IMR-90 (cell line): Measurements from ENCODE around the gene BCL7A. TPM values are rescaled to one million over a fixed set of nuclear protein-coding genes. Genes with fewer than 3 reads are reported as not detected.

Experiments
- ATAC-seq: fragments of 200-7000 bp; cut with Tn5 transposase; 2 replicates; pipeline ENCODE4 v1.9.1; 2020; ENCODE audit warnings: low read depth, mild to moderate bottlenecking, moderate library complexity
- BruUV-seq: library from RNA; stranded (reverse); fragments of 400-500 nt; replicated peaks from 2 replicates; lab custom pipeline; 2021; lab: Mats Ljungman, UMichigan
- CTCF ChIA-PET: fragments of 300-600 bp; formaldehyde crosslinking; extraction: SDS; loops from one replicate; lab custom pipeline; 2021; ENCODE audit warnings: antibody characterized with exemption; lab: Yijun Ruan, JAX
- POLR2A ChIA-PET: fragments of 300-600 bp; sonication (Branson Sonifier 250); formaldehyde crosslinking; loops from one replicate; lab custom pipeline; 2022; ENCODE audit warnings: antibody characterized with exemption; ENCODE audit not compliant: unreplicated experiment; lab: Charles Lee
- DNase-seq: peaks from one replicate; pipeline ENCODE4 v3.0.0; 2013
- H2AFZ ChIP-seq: replicated peaks from 2 replicates; pipeline ENCODE3; 2013; ENCODE audit warnings: low read length, mild to moderate bottlenecking; ENCODE audit not compliant: poor library complexity
- H2AK5ac ChIP-seq: 2 replicates; pipeline ENCODE4 v1.6.1; 2013; ENCODE audit warnings: low read depth, low read length, inconsistent platforms
- H2AK9ac ChIP-seq: replicated peaks from 2 replicates; pipeline ENCODE3; 2013; ENCODE audit warnings: mild to moderate bottlenecking, low read depth, low read length, moderate library complexity; ENCODE audit not compliant: poor library complexity
- H2BK120ac ChIP-seq: 2 replicates; pipeline ENCODE4 v1.6.1; 2013; ENCODE audit warnings: low read depth, low read length, inconsistent platforms
- H2BK15ac ChIP-seq: 3 replicates; pipeline ENCODE4 v1.6.1; 2013; ENCODE audit warnings: low read depth, low read length, inconsistent platforms
- H2BK20ac ChIP-seq: 2 replicates; pipeline ENCODE4 v1.6.1; 2013; ENCODE audit warnings: low read depth, mild to moderate bottlenecking, inconsistent platforms, low read length, moderate library complexity
- H2BK5ac ChIP-seq: 2 replicates; pipeline ENCODE4 v1.6.1; 2013; ENCODE audit warnings: mild to moderate bottlenecking, low read depth, low read length, inconsistent platforms; ENCODE audit not compliant: poor library complexity, severe bottlenecking
- H3K14ac ChIP-seq: replicated peaks from 2 replicates; pipeline ENCODE4 v1.6.1; 2013; ENCODE audit warnings: low read depth, low read length, inconsistent platforms
- H3K18ac ChIP-seq: 2 replicates; pipeline ENCODE4 v1.6.1; 2013; ENCODE audit warnings: low read depth, low read length, control low read depth
- H3K23ac ChIP-seq: 2 replicates; pipeline ENCODE4 v1.6.1; 2013; ENCODE audit warnings: low read depth, low read length, inconsistent platforms
- H3K27ac ChIP-seq: 2 replicates; pipeline ENCODE4 v1.5.1; 2013; ENCODE audit warnings: mild to moderate bottlenecking, control low read depth, low read length; ENCODE audit not compliant: insufficient read depth
- H3K27me3 ChIP-seq: 2 replicates; pipeline ENCODE4 v1.6.1; 2013; ENCODE audit warnings: low read length; ENCODE audit not compliant: control insufficient read depth, insufficient read depth
- H3K36me3 ChIP-seq: 2 replicates; pipeline ENCODE4 v1.6.1; 2013; ENCODE audit warnings: low read length, mixed read lengths; ENCODE audit not compliant: control insufficient read depth, insufficient read depth
- H3K4ac ChIP-seq: 2 replicates; pipeline ENCODE4 v1.6.1; 2013; ENCODE audit warnings: low read depth, low read length, inconsistent platforms
- H3K4me1 ChIP-seq: 2 replicates; pipeline ENCODE4 v1.6.1; 2013; ENCODE audit warnings: low read length, mixed read lengths; ENCODE audit not compliant: control insufficient read depth, insufficient read depth
- H3K4me2 ChIP-seq: 2 replicates; pipeline ENCODE4 v1.6.1; 2013; ENCODE audit warnings: low read depth, mild to moderate bottlenecking, control low read depth, low read length, moderate library complexity
- H3K4me3 ChIP-seq: 2 replicates; pipeline ENCODE4 v1.5.1; 2013; ENCODE audit warnings: low read depth, mild to moderate bottlenecking, control low read depth, low read length, moderate library complexity; ENCODE audit not compliant: insufficient read depth
- H3K56ac ChIP-seq: 2 replicates; pipeline ENCODE4 v1.6.1; 2013; ENCODE audit warnings: low read length, inconsistent platforms; ENCODE audit not compliant: insufficient read depth; ENCODE audit errors: extremely low read depth
- H3K79me1 ChIP-seq, 2 experiments: 2 replicates each; pipeline ENCODE4 v1.6.1; 2013; ENCODE audit warnings: low read length in 2 of 2, inconsistent platforms in 1 of 2, low read depth in 1 of 2
- H3K9ac ChIP-seq: 2 replicates; pipeline ENCODE4 v1.6.1; 2013; ENCODE audit warnings: low read depth, low read length, control low read depth
- H3K9me1 ChIP-seq: 2 replicates; pipeline ENCODE4 v1.6.1; 2013; ENCODE audit warnings: low read length, inconsistent platforms; ENCODE audit not compliant: insufficient read depth
- H3K9me3 ChIP-seq: 2 replicates; pipeline ENCODE4 v1.6.1; 2013; ENCODE audit warnings: low read length; ENCODE audit not compliant: control insufficient read depth, insufficient read depth
- H4K20me1 ChIP-seq: 2 replicates; pipeline ENCODE4 v1.6.1; 2013; ENCODE audit warnings: low read length, inconsistent platforms; ENCODE audit not compliant: insufficient read depth
- H4K5ac ChIP-seq: 2 replicates; pipeline ENCODE4 v1.6.1; 2013; ENCODE audit warnings: mild to moderate bottlenecking, low read depth, low read length, control low read depth
- H4K8ac ChIP-seq, 2 experiments: 2 replicates each; pipeline ENCODE4 v1.6.1; 2013; ENCODE audit warnings: low read depth in 2 of 2, low read length in 2 of 2, control low read depth in 1 of 2, inconsistent platforms in 1 of 2
- H4K91ac ChIP-seq: 2 replicates; pipeline ENCODE4 v1.6.1; 2013; ENCODE audit warnings: low read depth, low read length, inconsistent platforms; ENCODE audit not compliant: insufficient read depth
- BHLHE40 ChIP-seq: fragments of 150-350 bp; IDR thresholded peaks from 2 replicates; pipeline ENCODE4 v1.6.1; 2016; ENCODE audit warnings: mild to moderate bottlenecking, low read depth, low read length
- CEBPB ChIP-seq: IDR thresholded peaks from 2 replicates; pipeline ENCODE4 v1.6.1; 2012; ENCODE audit warnings: low read depth, low read length, improper control_type of control experiment
- CHD1 ChIP-seq: IDR thresholded peaks from 2 replicates; pipeline ENCODE4 v1.6.1; 2012; ENCODE audit warnings: low read depth, low read length, improper control_type of control experiment
- CTCF ChIP-seq: conservative IDR thresholded peaks from 2 replicates; pipeline ENCODE4 v1.5.1; 2012; ENCODE audit warnings: mild to moderate bottlenecking, low read depth, low read length, improper control_type of control experiment
- ELK1 ChIP-seq: fragments of 150-350 bp; IDR thresholded peaks from 2 replicates; pipeline ENCODE4 v1.6.1; 2016; ENCODE audit warnings: low read depth, mild to moderate bottlenecking, low read length, moderate library complexity, borderline replicate concordance
- FOS ChIP-seq: fragments of 150-350 bp; IDR thresholded peaks from 2 replicates; pipeline ENCODE4 v1.6.1; 2016; ENCODE audit warnings: low read depth, low read length
- MAFK ChIP-seq: IDR thresholded peaks from 2 replicates; pipeline ENCODE4 v1.6.1; 2012; ENCODE audit warnings: low read depth, low read length, improper control_type of control experiment
- MAZ ChIP-seq: IDR thresholded peaks from 2 replicates; pipeline ENCODE4 v1.6.1; 2012; ENCODE audit warnings: low read depth, mild to moderate bottlenecking, low read length, improper control_type of control experiment, moderate library complexity, borderline replicate concordance
- MXI1 ChIP-seq: IDR thresholded peaks from 2 replicates; pipeline ENCODE4 v1.6.1; 2012; ENCODE audit warnings: low read depth, mild to moderate bottlenecking, low read length, moderate library complexity, borderline replicate concordance
- NFE2L2 ChIP-seq: fragments of 150-350 bp; IDR thresholded peaks from 2 replicates; pipeline ENCODE4 v1.6.1; 2016; ENCODE audit warnings: low read depth, mild to moderate bottlenecking, low read length
- POLR2A ChIP-seq: IDR thresholded peaks from 2 replicates; pipeline ENCODE4 v1.6.1; 2012; ENCODE audit warnings: mild to moderate bottlenecking, low read depth, low read length
- RAD21 ChIP-seq: IDR thresholded peaks from 2 replicates; pipeline ENCODE4 v1.6.1; 2012; ENCODE audit warnings: low read length, improper control_type of control experiment
- RCOR1 ChIP-seq: IDR thresholded peaks from 2 replicates; pipeline ENCODE4 v1.6.1; 2012; ENCODE audit warnings: mild to moderate bottlenecking, low read length, improper control_type of control experiment; ENCODE audit not compliant: insufficient replicate concordance
- RFX5 ChIP-seq: IDR thresholded peaks from 2 replicates; pipeline ENCODE4 v1.8.0; 2012; ENCODE audit warnings: low read depth, mild to moderate bottlenecking, low read length, moderate library complexity
- SMC3 ChIP-seq: fragments of 150-350 bp; IDR thresholded peaks from 2 replicates; pipeline ENCODE4 v1.6.1; 2016; ENCODE audit warnings: low read depth, mild to moderate bottlenecking, antibody characterized with exemption, low read length, moderate library complexity
- USF2 ChIP-seq: fragments of 150-350 bp; IDR thresholded peaks from 2 replicates; pipeline ENCODE4 v1.6.1; 2017; ENCODE audit warnings: mild to moderate bottlenecking, antibody characterized with exemption, low read length, low read depth
- WGBS, 2 experiments: methylation state at CpG; one replicate each; pipeline versions ENCODE4 v1.1.5 to v1.1.7; 2013; ENCODE audit warnings: missing lambda C conversion rate in 2 of 2; ENCODE audit not compliant: insufficient read length in 1 of 2; ENCODE audit errors: extremely low coverage in 2 of 2; 5-methylcytosine and 5-hydroxymethylcytosine counted together
- dilution Hi-C: fragments of 300-500 bp; cut with HindIII; formaldehyde crosslinking; loops from one replicate; pipeline ENCODE4 v1.14.3; 2018; ENCODE audit warnings: low sequenced_read_pairs; ENCODE audit not compliant: unreplicated experiment
- in situ Hi-C: fragments of 300-500 bp; cut with MboI; formaldehyde crosslinking; loops from 3 replicates; pipeline ENCODE4 v1.14.3; 2019; ENCODE audit warnings: low sequenced_read_pairs, inconsistent platforms, mixed read lengths
- intact Hi-C: fragments of 100-400 bp; cut with micrococcal nuclease; formaldehyde crosslinking; loops from 2 replicates; pipeline ENCODE4 v1.10.0; 2022
- polyA plus RNA-seq, 3 experiments: library from polyadenylated mRNA; depleted of rRNA; stranded (reverse); fragments of >200 nt; gene quantifications; 2 replicates each; pipeline ENCODE4 v1.2.3, GENCODE V29; 2012; ENCODE audit warnings: low replicate concordance in 1 of 3
- total RNA-seq: library from RNA; depleted of rRNA; stranded (reverse); fragments of >200 nt; gene quantifications from 2 replicates; pipeline ENCODE4 v1.2.3, GENCODE V29; 2012

The BCL7A gene
- total and polyA plus RNA-seq, 2 of the 4 experiments (the other 2 are of a cell fraction): 5.6 to 7.9 TPM

- H3K79me1 ChIP-seq: peaks cover 20 to 82% of the 10 kb centered on the region in 2 experiments; a peak in 3 of 4 replicates
- H3K9me3 ChIP-seq: no peaks in the 10 kb centered on the region
- no peak overlapping the region for H2AK5ac ChIP-seq
- no peak overlapping the region for H4K91ac ChIP-seq
- H3K18ac ChIP-seq: no peak overlapping the region
- DNase-seq: no peak
- H2BK20ac ChIP-seq: no peak overlapping the region
- no peak overlapping the region for H2AFZ ChIP-seq
- H4K8ac ChIP-seq: no peak overlapping the region
- in situ Hi-C loops (no loop called here), intact Hi-C loops (no loop called here), dilution Hi-C loops (no loop called here)
- no TSS peak for BruUV-seq
- H3K4me3 ChIP-seq: no peak overlapping the region
- no peak for TF ChIP-seq NFE2L2
- no peak for TF ChIP-seq MAFK
- no peak for TF ChIP-seq FOS
- no peak for TF ChIP-seq CTCF
- TF ChIP-seq RAD21: no peak
- TF ChIP-seq RCOR1: no peak
- TF ChIP-seq USF2: no peak
- TF ChIP-seq SMC3: no peak
- no peak for TF ChIP-seq CHD1
- no peak for TF ChIP-seq BHLHE40
- TF ChIP-seq RFX5: no peak
- TF ChIP-seq MAZ: no peak
- TF ChIP-seq ELK1: no peak
- TF ChIP-seq MXI1: no peak
- TF ChIP-seq CEBPB: no peak
- no peak for TF ChIP-seq POLR2A
- WGBS, 2 experiments: no CpG with 5 or more reads among the region's 8 CpGs
- POLR2A ChIA-PET: no interaction called here
- H2AK9ac ChIP-seq: no peak overlapping the region
- H3K4ac ChIP-seq: no peak overlapping the region
- H2BK120ac ChIP-seq: no peak overlapping the region
- no peak overlapping the region for H2BK5ac ChIP-seq
- peaks cover 24% of the 10 kb centered on the region for H3K9me1 ChIP-seq
- no peak overlapping the region for H4K5ac ChIP-seq
- no peak for ATAC-seq
- H3K27me3 ChIP-seq: no peaks in the 10 kb centered on the region
- no peak overlapping the region for H3K4me2 ChIP-seq
- no peak overlapping the region for H3K56ac ChIP-seq
- H3K23ac ChIP-seq: no peak overlapping the region
- H3K27ac ChIP-seq: no peak overlapping the region
- peaks cover 39% of the 10 kb centered on the region for H3K36me3 ChIP-seq
- no peak overlapping the region for H3K14ac ChIP-seq
- H2BK15ac ChIP-seq: no peak overlapping the region
- H3K9ac ChIP-seq: no peak overlapping the region
- H4K20me1 ChIP-seq: peaks cover 56% of the 10 kb centered on the region
- CTCF ChIA-PET: no interaction called here
- H3K4me1 ChIP-seq: peaks cover 16% of the 10 kb centered on the region
Observed at GRCh38 chr12:122086116-122086515, 64.4 kb downstream of the BCL7A start.
